Mammary epithelial cell (primary cell): ENCODE measurements around the gene HSPA1B.
"Not testable (repeated sequence)": the region's sequence is repeated elsewhere in the genome, so short reads cannot be mapped to it uniquely, and the experiment has no call there.

Experiments
- EZH2 ChIP-seq: IDR thresholded peaks from 2 replicates; pipeline ENCODE4 v1.6.1; 2012; ENCODE audit warnings: low read length, inconsistent platforms, borderline replicate concordance
- TF ChIP-seq, protein P1 (sequence below), 2 donors: IDR thresholded peaks in 1 of 2; conservative IDR thresholded peaks in 1 of 2; 2 replicates each; pipeline ENCODE4 v1.5.1; 2011 to 2012; ENCODE audit warnings: inconsistent platforms in 2 of 2, low read length in 2 of 2, mild to moderate bottlenecking in 2 of 2, control low read depth in 1 of 2, low read depth in 1 of 2; ENCODE audit not compliant: insufficient read depth in 1 of 2; ENCODE audit errors: extremely low read depth in 1 of 2

DNA sequence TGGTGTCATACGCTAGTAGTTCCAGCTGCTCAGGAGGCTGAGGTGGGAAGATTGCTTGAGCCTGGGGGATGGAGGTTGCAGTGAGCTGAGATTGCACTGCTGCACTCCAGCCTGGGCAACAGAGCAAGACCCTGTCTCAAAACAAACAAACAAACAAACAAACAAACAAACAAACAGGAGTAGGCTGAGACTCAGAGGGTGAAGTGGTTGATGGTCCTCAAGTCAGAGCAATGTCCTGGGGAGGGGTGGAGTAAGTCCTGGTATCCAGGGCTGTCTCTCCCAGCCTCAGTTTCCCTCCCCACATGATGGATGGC lies 41.1 kb downstream of the HSPA1B start:
- TF ChIP-seq, protein P1, sequence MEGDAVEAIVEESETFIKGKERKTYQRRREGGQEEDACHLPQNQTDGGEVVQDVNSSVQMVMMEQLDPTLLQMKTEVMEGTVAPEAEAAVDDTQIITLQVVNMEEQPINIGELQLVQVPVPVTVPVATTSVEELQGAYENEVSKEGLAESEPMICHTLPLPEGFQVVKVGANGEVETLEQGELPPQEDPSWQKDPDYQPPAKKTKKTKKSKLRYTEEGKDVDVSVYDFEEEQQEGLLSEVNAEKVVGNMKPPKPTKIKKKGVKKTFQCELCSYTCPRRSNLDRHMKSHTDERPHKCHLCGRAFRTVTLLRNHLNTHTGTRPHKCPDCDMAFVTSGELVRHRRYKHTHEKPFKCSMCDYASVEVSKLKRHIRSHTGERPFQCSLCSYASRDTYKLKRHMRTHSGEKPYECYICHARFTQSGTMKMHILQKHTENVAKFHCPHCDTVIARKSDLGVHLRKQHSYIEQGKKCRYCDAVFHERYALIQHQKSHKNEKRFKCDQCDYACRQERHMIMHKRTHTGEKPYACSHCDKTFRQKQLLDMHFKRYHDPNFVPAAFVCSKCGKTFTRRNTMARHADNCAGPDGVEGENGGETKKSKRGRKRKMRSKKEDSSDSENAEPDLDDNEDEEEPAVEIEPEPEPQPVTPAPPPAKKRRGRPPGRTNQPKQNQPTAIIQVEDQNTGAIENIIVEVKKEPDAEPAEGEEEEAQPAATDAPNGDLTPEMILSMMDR (conservative IDR thresholded peaks at IDR 0.05 in 1 of 2, IDR thresholded peaks at IDR 0.05 in 1 of 2; ENCODE audit: extremely low read depth in 1 of 2, insufficient read depth in 1 of 2, low read depth in 1 of 2, low read length in 2 of 2): not testable (repeated sequence)
- not testable (repeated sequence) for TF ChIP-seq EZH2
